NCI-H1417 treated with DMSO at 0.1 percent for 48 hours (cell line): ENCODE data around the gene MAGI2.

Experiments
- DNase-seq: peaks from one replicate; lab custom pipeline; 2025; lab: John Stamatoyannopoulos, UW

The MAGI2 gene

DNA sequence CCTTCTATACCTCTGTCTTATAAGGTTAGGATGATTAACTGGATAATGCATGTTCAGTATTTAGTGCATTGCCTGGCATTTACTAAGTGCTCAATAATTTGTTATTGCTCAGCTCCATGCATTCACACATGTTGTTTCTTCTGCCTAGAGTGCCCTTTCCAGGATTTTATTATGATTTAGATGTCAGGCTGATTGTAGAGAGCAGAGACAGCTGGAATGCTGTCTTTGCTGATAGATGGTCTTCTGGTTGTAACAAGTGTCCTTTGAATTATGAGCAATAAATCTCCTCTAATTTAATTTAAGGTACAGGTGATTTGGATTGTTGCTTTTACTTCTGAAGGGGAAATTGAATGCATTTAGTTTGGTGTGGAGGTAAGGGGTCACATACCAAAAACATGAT is 548.0 kb downstream of the MAGI2 start:
- no peak for DNase-seq

DNA sequence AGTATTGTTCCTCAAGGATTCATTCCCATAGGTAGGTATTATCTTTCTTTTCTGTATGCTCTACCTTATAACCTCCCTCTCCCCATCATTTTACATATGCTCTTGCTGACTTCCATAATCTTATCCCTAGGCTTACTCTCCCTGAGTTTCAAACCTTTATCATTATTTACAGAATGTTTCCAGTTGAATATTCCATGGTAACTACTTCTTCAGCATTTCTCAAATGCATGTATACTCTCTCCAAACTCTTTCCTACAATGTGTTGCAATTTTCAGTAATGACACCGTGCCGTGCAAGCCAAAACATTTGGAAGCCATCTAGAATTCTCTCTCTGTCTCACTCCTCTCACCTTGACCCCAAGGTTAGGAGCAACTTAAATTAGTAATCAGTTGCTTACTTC is 548.5 kb downstream of the MAGI2 start:
- no peak for DNase-seq

DNA sequence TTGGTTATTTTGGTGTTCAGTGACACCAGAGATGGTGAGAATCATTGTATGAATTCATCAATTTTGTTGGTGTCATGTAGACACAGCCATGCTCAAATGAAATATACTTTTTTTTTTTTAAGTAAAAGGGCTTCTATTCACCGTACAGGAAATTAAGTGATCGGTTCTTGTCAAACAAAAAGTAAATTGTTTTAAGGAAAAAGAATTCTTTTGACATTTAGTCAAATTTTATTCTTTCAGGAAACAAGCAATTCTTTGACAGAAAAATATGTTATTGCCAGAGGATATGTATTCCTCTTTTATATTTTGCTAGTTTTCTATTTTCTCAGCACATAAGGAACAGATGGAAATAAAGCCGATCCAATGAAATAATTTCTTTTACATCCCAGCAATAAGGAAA is 551.9 kb downstream of the MAGI2 start:
- DNase-seq = no peak

DNA sequence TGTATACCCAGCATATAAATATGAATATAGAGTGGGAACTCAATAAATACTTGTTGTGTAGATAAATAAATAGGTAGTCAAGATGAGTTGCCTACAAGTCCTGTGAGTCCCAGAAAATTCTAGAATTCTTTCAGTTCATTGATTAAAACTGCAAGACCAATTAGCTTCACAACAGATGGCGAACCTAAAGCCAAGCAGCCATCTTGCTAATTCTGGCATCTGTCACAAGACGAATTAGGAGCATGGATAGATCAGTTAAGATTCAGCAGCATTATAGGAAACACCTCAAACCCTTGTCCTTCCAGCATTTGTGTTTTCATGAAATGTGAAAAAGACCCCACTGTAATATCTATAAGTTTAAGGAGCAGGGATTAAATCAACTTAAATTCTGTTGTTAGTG is 552.7 kb downstream of the MAGI2 start:
- DNase-seq = no peak

DNA sequence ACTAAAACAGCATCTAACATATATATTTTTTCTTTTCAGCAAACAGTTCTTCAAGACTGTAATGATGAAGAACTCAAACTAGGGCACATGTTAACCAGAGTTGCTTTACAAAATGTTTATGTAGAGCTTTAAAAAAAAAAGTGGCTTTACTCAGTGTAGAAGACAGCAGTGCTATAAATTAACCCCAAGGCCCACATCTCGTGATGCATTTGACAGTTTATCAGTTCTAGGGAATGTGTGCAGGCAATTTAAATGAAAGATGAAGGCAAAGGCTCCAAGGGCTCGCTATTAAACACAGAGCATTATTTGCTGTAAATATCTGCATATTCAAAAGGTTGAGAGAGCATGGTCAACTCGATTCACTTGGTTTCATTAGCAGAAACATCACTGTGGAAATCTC is 558.1 kb downstream of the MAGI2 start:
- no peak for DNase-seq

DNA sequence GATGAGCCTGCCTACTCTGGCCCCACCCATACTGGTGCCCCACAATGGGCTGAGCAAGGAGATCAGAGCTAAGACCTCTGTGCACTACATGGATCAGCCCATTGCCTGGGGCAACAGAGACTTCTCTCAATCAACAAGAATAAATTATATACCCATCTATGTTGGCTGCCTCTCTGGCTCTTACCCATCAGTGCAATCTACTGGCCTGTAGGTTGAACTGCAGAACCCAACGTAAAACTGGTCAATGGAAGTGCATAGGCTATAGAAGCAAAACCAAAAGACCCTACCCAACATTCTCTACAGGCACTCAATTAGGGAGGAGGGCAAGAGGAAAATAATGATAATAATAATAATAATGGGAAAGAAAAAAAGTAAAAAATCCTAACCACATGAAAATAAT is 574.3 kb downstream of the MAGI2 start:
- no peak for DNase-seq

DNA sequence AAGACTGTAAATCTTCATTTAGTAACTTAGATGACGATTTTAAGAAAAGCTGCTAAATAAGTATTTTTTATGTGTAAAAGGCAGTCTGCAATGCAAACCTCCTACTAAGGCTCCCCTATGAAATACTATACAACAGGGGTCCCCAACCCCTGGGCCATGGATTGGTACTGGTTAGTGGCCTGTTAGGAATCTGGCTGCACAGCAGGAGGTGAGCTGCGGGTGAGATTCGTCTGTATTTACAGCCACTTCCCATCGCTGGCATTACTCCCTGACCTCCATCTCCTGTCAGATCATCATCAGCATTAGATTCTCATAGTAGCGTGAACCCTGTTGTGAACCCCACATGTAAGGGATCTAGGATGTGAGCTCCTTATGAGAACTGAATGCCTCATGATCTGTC is 580.4 kb downstream of the MAGI2 start:
- DNase-seq = no peak

DNA sequence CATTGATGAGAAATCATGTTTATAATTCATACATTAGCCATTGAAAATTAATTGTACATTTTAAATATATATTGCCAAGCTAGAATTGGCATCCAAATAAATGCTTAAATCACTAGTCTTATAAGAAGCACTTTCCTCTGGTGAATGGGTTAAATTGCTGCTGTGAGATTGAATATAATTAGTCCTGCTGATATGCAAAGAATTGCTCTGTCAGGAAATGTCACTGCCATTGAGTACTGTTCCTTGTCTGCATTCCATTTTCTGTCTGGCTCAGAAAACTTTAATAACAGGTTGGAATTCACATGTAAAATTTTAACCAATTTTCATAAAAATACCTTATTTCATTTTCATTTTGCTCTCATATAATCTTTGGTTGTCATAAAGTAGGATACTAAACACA is 589.1 kb downstream of the MAGI2 start:
- no peak for DNase-seq

DNA sequence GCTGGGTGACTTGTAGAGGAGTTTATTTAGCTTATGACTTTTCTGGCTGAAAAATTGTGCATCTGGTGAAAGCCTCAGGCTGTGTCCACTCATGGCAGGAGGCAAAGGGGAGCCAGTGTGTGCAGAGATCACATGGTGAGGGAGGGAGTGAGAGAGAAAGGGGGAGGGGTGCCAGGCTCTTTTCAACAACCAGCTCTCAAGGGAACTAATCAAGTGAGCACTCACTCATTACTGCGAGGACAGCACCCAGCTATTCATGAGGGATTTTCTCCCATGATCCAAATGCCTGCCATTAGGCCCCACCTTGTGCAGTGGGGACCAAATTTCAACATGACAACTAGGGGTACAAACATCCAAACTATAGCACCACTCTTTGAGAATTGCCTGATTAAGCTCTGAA is 590.2 kb downstream of the MAGI2 start:
- no peak for DNase-seq

DNA sequence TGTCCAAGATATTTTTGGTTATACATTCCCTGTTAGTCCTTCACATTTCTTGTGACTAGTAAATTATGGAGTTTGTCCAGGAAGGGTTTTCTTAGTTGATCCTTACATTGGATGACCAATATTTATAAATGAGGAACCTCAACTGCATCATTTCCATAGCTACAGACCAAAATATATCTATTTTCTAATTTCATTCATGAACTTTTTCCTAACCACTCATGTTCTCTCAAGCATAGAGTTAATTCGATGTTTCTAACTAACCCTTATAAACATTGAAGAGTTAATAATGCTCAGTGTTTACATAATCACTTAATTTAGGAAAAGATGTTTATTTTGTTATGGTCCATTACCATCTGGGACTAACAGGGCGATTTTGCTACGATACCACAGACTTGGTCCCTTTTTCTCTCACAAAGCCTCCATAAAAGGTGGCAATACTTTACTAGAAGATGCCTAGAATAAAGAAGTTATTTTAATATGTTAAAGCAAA is 591.0 kb downstream of the MAGI2 start:
- DNase-seq = peak; percentile 22

DNA sequence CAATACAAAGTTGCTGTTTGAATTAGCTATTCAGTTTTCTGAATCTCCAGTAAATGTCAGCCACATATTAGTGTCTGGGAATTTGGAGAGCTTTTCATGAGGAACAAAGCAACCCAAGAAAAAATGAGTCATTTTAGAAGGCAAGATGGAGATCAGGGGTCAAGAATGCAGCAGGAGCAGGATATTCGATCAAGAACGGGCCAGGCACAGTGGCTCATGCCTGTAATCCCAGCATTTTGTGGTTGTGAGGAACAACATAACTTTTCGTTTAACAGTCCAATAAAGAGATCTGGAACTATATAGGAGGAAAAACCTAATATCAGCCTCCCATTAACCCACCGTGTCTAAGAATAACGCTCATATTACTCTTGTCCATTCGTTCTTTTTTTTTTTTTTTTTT is 600.5 kb downstream of the MAGI2 start:
- no peak for DNase-seq

DNA sequence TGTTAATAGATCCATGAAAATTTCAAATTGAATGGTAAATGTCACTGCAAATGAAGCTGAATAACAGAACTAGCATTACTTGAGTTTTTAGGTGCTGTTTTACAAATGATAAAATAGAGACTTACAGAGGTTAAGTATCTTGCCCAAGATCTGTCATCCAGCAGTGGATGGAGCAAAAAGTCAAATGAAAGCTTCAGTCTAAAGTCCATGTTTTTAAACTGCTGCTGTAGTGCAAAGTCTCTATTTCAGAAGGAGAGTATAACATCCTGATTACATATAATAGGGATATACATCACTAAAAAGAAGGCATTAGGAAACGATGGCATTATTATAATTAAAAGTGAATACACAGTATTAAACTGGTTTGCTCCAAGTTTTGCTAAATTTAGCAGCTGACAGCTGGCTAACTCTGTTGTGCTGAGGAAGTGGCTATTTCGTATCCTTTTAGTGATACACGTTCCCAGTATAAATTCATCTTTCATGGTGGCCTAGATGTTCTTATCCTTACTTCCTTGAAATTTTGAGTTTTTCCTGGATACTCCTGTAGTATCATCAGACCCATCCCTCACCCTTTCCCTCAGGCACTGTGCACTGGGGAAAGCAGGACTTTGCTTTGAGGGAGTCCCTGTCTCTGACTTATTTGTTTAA is 603.2 kb downstream of the MAGI2 start:
- no peak for DNase-seq

DNA sequence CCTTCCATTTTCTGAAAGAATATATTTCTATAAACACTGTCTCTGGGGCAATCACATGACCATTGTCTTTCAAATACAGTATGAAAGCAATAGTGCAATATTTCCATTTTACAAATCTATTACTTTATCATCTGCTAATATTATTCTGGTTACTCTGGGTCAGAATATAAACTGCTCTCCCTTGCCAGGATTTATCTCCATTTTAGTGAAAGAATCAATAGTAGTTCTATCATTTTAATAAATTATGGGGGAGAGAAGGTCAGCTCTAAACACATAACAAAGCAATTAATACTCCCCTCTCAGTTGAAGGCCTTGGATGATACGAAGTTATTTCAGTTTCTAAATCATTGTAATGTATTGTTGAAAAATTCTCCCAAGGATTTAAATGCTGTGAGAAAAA is 608.3 kb downstream of the MAGI2 start:
- no peak for DNase-seq

DNA sequence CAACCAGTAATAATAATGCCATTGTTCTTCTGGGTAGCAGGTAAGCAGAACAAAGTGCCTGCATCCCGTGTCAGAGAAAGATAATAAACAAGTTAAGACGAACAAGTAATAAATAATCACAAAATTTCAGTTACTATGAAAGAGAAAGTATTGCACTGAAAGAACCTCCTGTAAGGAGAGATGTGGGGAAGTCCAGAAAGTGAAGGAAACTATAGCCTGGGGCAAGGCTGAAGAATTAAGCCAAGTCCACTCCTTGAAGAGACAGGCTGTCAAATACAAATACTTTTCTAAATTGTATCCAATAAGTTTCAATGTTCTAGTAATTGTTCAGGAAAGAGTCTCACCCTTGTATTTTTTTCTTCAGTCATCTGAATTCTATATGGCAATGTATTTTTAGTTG is 611.4 kb downstream of the MAGI2 start:
- DNase-seq = no peak

DNA sequence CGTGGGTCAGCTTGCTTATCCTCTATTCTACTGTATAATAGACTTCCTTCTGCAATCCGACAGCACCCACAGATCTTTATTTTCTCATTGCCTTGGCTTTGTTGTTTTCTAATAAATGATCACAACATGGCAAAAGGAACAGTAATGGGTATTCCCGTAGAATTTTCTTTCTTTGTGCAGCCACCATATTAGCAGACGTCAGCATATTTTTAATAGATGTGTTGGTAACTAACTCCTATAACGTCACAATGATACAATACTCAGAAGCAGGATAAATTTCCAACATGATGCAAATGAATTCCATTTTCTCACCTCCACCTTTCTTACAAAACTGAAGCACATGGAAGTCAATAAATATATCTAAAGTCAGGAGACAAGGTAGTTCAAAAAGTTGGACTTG is 617.6 kb downstream of the MAGI2 start:
- DNase-seq = no peak

DNA sequence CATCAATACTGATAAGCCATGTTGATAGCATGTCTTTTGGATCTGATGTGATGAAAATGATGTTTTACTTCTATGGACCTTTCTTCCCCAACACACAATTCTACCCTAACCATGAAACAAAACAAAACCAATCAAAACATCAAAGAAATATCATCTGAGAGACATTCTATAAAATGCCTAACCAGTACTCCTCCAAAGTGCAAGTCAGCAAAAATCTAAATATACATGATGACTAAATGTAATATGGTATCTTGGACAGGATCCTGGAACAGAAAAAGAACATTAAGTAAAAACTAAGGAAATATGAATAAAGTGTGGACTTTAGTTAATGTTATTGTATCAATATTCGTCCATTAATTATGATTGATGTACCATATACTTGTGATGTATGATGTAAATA is 625.1 kb downstream of the MAGI2 start:
- DNase-seq = no peak

DNA sequence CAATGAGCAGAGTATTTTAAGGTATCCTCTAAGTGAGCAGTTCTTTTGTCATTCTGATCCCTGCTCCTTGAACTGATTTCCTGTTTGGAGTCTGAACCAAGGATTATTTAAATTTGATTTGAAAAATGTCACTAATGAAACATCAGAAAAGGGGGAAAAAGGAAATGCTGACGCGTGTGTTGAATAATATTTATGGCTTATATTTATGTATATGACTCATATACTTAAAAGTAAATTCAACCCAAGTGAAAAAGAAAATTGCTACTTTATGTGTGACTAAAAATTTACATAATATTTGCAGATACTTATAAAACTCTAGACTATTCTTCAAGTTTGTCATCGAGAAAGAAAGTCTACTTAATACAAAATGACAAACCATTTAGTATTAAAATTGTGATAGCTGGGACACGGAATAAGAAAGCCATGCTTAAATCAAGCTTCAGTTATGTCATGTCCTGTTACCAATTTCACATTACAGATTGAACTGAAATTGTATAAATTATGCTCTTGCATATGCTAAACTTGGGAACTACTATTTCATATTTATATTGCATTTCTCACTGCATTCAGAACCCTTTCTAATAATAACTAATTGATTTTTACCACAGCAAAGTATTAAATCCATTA is 649.9 kb downstream of the MAGI2 start:
- no peak for DNase-seq

DNA sequence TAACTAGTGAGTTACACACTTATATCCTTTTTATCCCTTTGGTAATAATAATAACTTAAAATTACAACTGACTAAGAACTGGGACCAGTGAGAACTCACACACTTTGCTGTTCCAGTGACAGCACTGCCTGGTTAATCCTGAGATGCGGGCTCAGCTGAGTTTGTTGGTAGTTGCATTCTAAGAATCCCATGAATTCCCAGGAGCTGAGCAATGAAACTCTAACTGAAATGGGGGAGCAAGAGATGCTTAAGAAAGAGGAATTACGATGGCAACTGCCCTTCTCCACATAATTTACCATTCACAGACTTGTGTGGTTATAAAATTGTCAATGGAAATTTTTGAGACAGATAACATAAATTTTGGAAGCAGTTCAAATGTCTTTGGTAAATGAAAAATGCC is 659.4 kb downstream of the MAGI2 start:
- no peak for DNase-seq

DNA sequence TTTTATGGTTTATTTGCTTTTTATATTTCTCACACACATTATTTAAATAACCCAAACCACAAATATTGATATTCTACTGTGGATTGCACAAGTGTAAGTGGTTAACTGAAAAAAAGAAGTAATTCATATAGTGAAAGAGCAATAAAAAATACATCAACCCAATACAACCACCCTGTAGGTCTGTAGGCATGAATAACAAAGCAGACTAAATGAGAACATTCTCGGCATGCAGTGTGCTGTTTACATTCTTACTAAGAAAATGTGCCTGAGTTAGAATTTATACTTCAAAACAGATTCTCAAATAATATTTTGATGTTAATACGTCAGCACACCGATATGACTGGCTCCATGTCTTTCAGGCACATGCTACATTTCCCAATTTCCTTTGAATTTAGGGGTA is 660.8 kb downstream of the MAGI2 start:
- DNase-seq = no peak

DNA sequence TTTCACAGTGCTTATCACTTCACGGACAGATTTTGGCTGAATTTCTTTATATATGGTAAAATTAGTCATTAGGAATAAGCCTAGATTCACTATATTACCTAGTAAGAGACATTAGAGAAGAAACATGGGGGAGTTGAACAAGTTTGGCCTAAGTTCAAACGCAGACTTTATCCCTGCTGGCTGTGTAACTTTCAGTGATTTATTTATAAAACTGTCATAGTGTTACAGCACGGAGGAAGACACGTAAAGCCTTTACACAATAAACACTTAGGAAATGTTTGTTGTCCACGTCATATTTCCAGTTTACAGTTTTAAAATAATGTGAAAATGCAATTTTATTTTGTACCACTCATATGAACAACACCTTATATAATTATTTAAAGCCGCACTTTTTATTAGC is 661.5 kb downstream of the MAGI2 start:
- DNase-seq = no peak

DNA sequence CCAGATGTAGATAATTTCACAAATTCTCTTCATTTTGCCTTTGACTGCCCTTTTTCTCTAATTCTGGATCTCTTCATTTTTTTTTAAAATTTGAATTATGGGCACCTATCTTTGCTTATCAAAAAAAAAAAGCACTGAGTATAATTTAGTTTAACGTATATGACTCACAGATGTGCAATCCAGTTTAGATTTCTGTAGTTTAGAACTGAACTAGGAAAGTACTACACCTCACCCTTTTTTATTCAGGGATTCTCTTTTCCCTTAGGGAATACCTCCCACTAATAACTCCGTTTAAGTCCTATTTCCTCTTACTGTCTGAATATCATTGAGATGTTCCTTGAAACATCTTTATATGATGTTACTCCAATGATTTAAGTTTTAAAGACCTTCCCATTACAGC is 665.0 kb downstream of the MAGI2 start:
- no peak for DNase-seq

DNA sequence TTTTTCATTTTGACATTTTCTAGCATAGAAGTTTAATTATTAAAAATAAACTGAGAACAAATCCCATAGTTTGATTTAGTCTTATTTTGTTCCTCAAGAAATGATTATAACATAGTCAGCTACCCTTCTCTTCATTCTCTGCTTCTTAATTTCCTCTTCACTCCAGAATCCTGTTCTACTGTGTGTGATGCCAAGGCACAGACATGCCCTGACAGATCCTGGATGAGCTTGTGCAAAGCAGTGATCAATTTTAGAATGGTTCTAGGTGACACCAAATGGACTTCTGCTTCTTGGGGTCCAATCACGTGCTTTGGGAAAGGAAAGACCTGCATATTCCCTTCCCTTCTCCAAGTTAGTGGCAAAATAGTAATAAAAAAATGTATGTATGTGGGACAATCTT is 665.6 kb downstream of the MAGI2 start:
- no peak for DNase-seq

DNA sequence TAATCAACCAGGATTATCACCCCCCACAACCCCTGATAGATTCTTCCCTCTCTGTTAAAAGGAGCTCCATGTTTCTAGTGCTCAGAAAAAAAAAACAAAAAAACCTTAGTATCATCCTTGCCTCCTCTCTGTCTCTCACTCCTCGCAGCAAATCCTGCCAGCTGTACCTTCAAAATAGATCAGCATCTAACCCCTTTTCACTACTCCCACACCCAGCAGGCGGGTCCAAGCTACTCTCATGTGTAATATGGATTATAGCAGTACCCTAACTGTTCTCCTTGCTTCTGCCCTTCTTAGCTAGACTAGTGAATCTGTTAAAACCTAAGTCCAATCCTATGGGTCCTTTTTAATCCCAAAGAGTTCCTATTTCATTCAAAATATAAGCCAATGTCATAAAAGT is 667.4 kb downstream of the MAGI2 start:
- DNase-seq = no peak
